Measurements from ENCODE around the gene SLC6A20.

GRCh38 chr3:45794660-45795059, 1.7 kb downstream of the SLC6A20 start:
- TF ChIP-seq CTCF (optimal IDR thresholded peaks at IDR 0.05 in 1 of 3, IDR thresholded peaks at IDR 0.05 in 1 of 3, conservative IDR thresholded peaks at IDR 0.05 in 1 of 3; ENCODE audit: extremely low read depth in 1 of 3, insufficient read depth in 2 of 3, low read length in 3 of 3) (no peak), EZH2 (IDR thresholded peaks at IDR 0.05; ENCODE audit: low read length) (no peak)

All from keratinocyte (primary cell).